ENCODE measurements around the gene TRAPPC1. TPM values are rescaled to one million over a fixed set of nuclear protein-coding genes. Genes with fewer than 3 reads are reported as not detected.
"Not testable (repeated sequence)": the region's sequence is repeated elsewhere in the genome, so short reads cannot be mapped to it uniquely, and the experiment has no call there.

TRAPPC1 gene
- total RNA-seq, 2 donors from 2014 or later, result 52.4 to 68.2 TPM

- H3K27ac ChIP-seq, result peak overlapping the region; percentile 21 to 61
- no peaks in the 10 kb centered on the region for H3K36me3 ChIP-seq
- H3K4me1 ChIP-seq, result peaks cover 0 to 16% of the 10 kb centered on the region in 2 donors
- H3K27me3 ChIP-seq, result no peaks in the 10 kb centered on the region
- TF ChIP-seq CTCF (IDR thresholded peaks at IDR 0.05), result no peak
- DNase-seq (ENCODE audit: low spot score), result no peak
- no peak overlapping the region for H3K4me3 ChIP-seq
- no peaks in the 10 kb centered on the region for H3K9me3 ChIP-seq
Measured at GRCh38 chr17:7956228-7956965, 24.7 kb upstream of the TRAPPC1 start.

DNA sequence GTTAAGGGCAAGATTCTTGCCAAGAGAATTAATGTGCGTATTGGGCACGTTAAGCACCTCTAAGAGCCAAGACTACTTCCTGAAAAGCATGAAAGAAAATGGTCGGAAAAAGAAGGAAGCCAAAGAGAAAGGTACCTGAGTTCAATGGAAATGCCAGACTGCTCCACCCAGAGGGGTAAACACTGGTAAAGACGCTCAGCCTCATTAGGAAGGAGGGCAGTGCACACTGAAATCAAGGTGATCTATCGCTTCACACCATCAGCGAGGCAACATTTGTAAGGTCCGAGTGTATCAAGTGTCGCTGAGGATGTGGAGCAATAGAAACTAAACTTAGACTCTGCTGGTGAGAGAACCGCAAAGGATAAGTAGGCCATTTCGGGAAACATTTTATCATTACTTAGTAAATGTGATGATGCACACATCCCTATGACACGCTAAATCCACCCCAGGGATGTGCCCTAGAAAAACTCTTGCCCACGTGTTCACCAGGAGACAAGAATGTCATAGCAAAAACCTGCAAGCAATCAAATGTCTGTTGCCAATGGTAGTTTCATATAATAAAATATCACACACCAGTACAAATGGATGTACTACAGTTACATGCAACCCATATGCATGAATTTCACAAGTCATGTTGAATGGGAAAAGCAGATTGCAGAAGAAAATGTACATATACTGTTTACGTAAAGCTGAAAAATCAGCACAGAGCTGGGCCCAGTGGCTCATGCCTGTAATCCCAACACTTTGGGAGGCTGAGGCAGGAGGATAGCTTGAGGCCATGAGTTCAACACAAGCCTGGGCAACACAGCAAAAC, 23.9 kb upstream of the TRAPPC1 start:
- no peaks in the 10 kb centered on the region for H3K27me3 ChIP-seq
- DNase-seq (ENCODE audit: low spot score), result no peak
- H3K36me3 ChIP-seq, result no peaks in the 10 kb centered on the region
- TF ChIP-seq CTCF (IDR thresholded peaks at IDR 0.05), result no peak
- H3K4me1 ChIP-seq, result peaks cover 0 to 16% of the 10 kb centered on the region in 2 donors
- H3K4me3 ChIP-seq, result no peak overlapping the region
- H3K9me3 ChIP-seq, result no peaks in the 10 kb centered on the region
- H3K27ac ChIP-seq, result peak overlapping the region; percentile 21 to 61

DNA sequence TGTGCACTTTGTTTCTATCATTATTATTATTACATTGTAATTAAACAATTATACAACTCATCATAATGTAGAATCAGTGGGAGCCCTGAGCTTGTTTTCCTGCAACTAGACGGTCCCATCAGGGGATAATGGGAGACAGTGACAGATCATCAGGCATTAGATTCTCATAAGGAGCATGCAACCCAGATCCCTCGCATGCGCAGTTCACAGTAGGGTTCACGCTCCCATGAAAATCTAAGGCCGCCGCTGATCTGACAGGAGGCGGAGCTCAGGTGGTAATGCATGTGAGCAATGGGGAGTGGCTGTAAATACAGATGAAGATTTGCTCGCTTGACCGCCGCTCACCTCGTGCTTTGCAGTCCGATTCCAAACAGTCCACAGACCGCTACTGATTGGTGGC, 21.5 kb upstream of the TRAPPC1 start:
- not testable (repeated sequence) for H3K4me3 ChIP-seq; H3K27ac ChIP-seq; H3K36me3 ChIP-seq; DNase-seq (ENCODE audit: low spot score); H3K27me3 ChIP-seq; H3K9me3 ChIP-seq
- H3K4me1 ChIP-seq, result peaks cover 0 to 16% of the 10 kb centered on the region in 2 donors

- DNase-seq (ENCODE audit: low spot score), result no peak
- Histone ChIP-seq H3K36me3 (peaks cover 19% of the 10 kb centered on the region), H3K9me3 (no peaks in the 10 kb centered on the region), H3K4me1 (peaks cover 0 to 11% of the 10 kb centered on the region in 2 donors), H3K4me3 (no peak overlapping the region), H3K27ac (no peak overlapping the region), H3K27me3 (no peaks in the 10 kb centered on the region)
- no peak for TF ChIP-seq CTCF (IDR thresholded peaks at IDR 0.05)
Measured at GRCh38 chr17:7951143-7951792, 19.5 kb upstream of the TRAPPC1 start.

GRCh38 chr17:7950578-7950977, 18.8 kb upstream of the TRAPPC1 start:
- no peak overlapping the region for H3K4me3 ChIP-seq
- no peak overlapping the region for H3K27ac ChIP-seq
- no peak for DNase-seq (ENCODE audit: low spot score)
- H3K4me1 ChIP-seq, result peaks cover 0 to 4% of the 10 kb centered on the region in 2 donors
- H3K9me3 ChIP-seq, result no peaks in the 10 kb centered on the region
- H3K36me3 ChIP-seq, result peaks cover 26% of the 10 kb centered on the region
- H3K27me3 ChIP-seq, result no peaks in the 10 kb centered on the region
- no peak for TF ChIP-seq CTCF (IDR thresholded peaks at IDR 0.05)

GRCh38 chr17:7947651-7948050, 15.9 kb upstream of the TRAPPC1 start:
- no peak for TF ChIP-seq CTCF (IDR thresholded peaks at IDR 0.05)
- Histone ChIP-seq H3K27me3 (no peaks in the 10 kb centered on the region), H3K4me1 (no peaks in the 10 kb centered on the region), H3K36me3 (peaks cover 52% of the 10 kb centered on the region), H3K9me3 (no peaks in the 10 kb centered on the region), H3K4me3 (no peak overlapping the region), H3K27ac (no peak overlapping the region)
- DNase-seq (ENCODE audit: low spot score), result no peak

All from right atrium auricular region (tissue), 2 donors.